Rectal smooth muscle tissue (tissue), 1 donor: ENCODE data around the gene ARHGAP22.

ENCODE experiments used
- H3K27ac ChIP-seq: one replicate; pipeline ENCODE4 v1.7.0; 2013; ENCODE audit warnings: low read depth, low read length, inconsistent platforms
- H3K27me3 ChIP-seq: one replicate; pipeline ENCODE4 v1.7.0; 2013; ENCODE audit warnings: low read length; ENCODE audit not compliant: control insufficient read depth, insufficient read depth
- H3K36me3 ChIP-seq: one replicate; pipeline ENCODE4 v1.7.0; 2013; ENCODE audit warnings: low read length; ENCODE audit not compliant: control insufficient read depth, insufficient read depth
- H3K4me1 ChIP-seq: one replicate; pipeline ENCODE4 v1.7.0; 2013; ENCODE audit warnings: low read length; ENCODE audit not compliant: control insufficient read depth, insufficient read depth
- H3K4me3 ChIP-seq: one replicate; pipeline ENCODE4 v1.7.0; 2013; ENCODE audit warnings: low read length
- H3K9ac ChIP-seq: one replicate; pipeline ENCODE4 v1.7.0; 2013; ENCODE audit warnings: low read length

The ARHGAP22 gene

GRCh38 chr10:48626986-48627731 is 22.3 kb upstream of the ARHGAP22 start:
- H3K4me1 ChIP-seq = no peaks in the 10 kb centered on the region
- no peak overlapping the region for H3K27ac ChIP-seq
- H3K4me3 ChIP-seq = no peak overlapping the region
- H3K9ac ChIP-seq = no peak overlapping the region
- H3K36me3 ChIP-seq = no peaks in the 10 kb centered on the region
- no peaks in the 10 kb centered on the region for H3K27me3 ChIP-seq

GRCh38 chr10:48626447-48626846 is 21.6 kb upstream of the ARHGAP22 start:
- H3K4me3 ChIP-seq = no peak overlapping the region
- no peaks in the 10 kb centered on the region for H3K27me3 ChIP-seq
- H3K4me1 ChIP-seq = no peaks in the 10 kb centered on the region
- H3K9ac ChIP-seq = no peak overlapping the region
- H3K36me3 ChIP-seq = no peaks in the 10 kb centered on the region
- H3K27ac ChIP-seq = no peak overlapping the region

GRCh38 chr10:48625826-48626134 is 20.9 kb upstream of the ARHGAP22 start:
- H3K27me3 ChIP-seq = no peaks in the 10 kb centered on the region
- no peak overlapping the region for H3K27ac ChIP-seq
- no peaks in the 10 kb centered on the region for H3K36me3 ChIP-seq
- no peak overlapping the region for H3K4me3 ChIP-seq
- H3K9ac ChIP-seq = no peak overlapping the region
- H3K4me1 ChIP-seq = no peaks in the 10 kb centered on the region

- Histone ChIP-seq H3K4me3 (no peak overlapping the region), H3K9ac (no peak overlapping the region), H3K4me1 (no peaks in the 10 kb centered on the region), H3K36me3 (no peaks in the 10 kb centered on the region), H3K27ac (no peak overlapping the region), H3K27me3 (no peaks in the 10 kb centered on the region)
These were observed 18.8 kb upstream of the ARHGAP22 start for GRCh38 chr10:48623607-48624132.

- Histone ChIP-seq H3K9ac (no peak overlapping the region), H3K4me3 (no peak overlapping the region), H3K27me3 (no peaks in the 10 kb centered on the region), H3K36me3 (no peaks in the 10 kb centered on the region), H3K27ac (no peak overlapping the region), H3K4me1 (no peaks in the 10 kb centered on the region)
These were observed 18.1 kb upstream of the ARHGAP22 start for GRCh38 chr10:48623009-48623408.

GRCh38 chr10:48620719-48621118 is 15.8 kb upstream of the ARHGAP22 start:
- no peaks in the 10 kb centered on the region for H3K4me1 ChIP-seq
- no peak overlapping the region for H3K4me3 ChIP-seq
- no peak overlapping the region for H3K9ac ChIP-seq
- no peak overlapping the region for H3K27ac ChIP-seq
- no peaks in the 10 kb centered on the region for H3K27me3 ChIP-seq
- no peaks in the 10 kb centered on the region for H3K36me3 ChIP-seq

DNA sequence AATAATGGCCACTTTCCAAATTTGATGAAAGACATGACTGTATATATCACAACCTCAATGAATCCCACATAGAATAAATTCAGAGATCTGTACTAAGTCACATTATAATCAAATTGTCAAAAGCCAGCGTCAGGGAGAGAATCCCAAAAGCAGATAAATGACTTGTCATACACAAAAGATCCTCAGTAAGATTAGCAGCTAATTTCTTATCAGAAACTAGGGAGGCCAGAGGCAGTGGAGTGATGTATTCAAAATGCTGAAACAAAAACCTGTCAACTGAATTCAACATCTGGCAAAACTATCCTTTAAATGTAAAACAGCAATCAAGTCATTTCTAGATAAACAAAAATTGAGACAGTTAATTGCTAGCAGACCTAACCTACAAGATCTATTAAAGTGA is 11.6 kb upstream of the ARHGAP22 start:
- no peak overlapping the region for H3K9ac ChIP-seq
- no peak overlapping the region for H3K27ac ChIP-seq
- H3K4me1 ChIP-seq = no peaks in the 10 kb centered on the region
- no peak overlapping the region for H3K4me3 ChIP-seq
- no peaks in the 10 kb centered on the region for H3K27me3 ChIP-seq
- no peaks in the 10 kb centered on the region for H3K36me3 ChIP-seq

- Histone ChIP-seq H3K36me3 (no peaks in the 10 kb centered on the region), H3K9ac (no peak overlapping the region), H3K27ac (no peak overlapping the region), H3K4me1 (no peaks in the 10 kb centered on the region), H3K27me3 (no peaks in the 10 kb centered on the region), H3K4me3 (no peak overlapping the region)
These were observed 9.9 kb upstream of the ARHGAP22 start for GRCh38 chr10:48614481-48615390.

GRCh38 chr10:48613016-48613415 is 8.1 kb upstream of the ARHGAP22 start:
- Histone ChIP-seq H3K4me3 (no peak overlapping the region), H3K4me1 (no peaks in the 10 kb centered on the region), H3K36me3 (no peaks in the 10 kb centered on the region), H3K9ac (no peak overlapping the region), H3K27me3 (no peaks in the 10 kb centered on the region), H3K27ac (no peak overlapping the region)

- H3K4me3 ChIP-seq = no peak overlapping the region
- no peak overlapping the region for H3K27ac ChIP-seq
- no peaks in the 10 kb centered on the region for H3K4me1 ChIP-seq
- no peaks in the 10 kb centered on the region for H3K27me3 ChIP-seq
- H3K36me3 ChIP-seq = no peaks in the 10 kb centered on the region
- no peak overlapping the region for H3K9ac ChIP-seq
These were observed 7.5 kb upstream of the ARHGAP22 start for GRCh38 chr10:48612236-48612943.

- H3K9ac ChIP-seq = no peak overlapping the region
- no peak overlapping the region for H3K27ac ChIP-seq
- H3K36me3 ChIP-seq = no peaks in the 10 kb centered on the region
- H3K27me3 ChIP-seq = no peaks in the 10 kb centered on the region
- no peaks in the 10 kb centered on the region for H3K4me1 ChIP-seq
- H3K4me3 ChIP-seq = no peak overlapping the region
These were observed 6.3 kb upstream of the ARHGAP22 start for GRCh38 chr10:48611133-48611532.

GRCh38 chr10:48610585-48611093 is 5.8 kb upstream of the ARHGAP22 start:
- Histone ChIP-seq H3K36me3 (no peaks in the 10 kb centered on the region), H3K4me1 (no peaks in the 10 kb centered on the region), H3K4me3 (no peak overlapping the region), H3K9ac (no peak overlapping the region), H3K27me3 (no peaks in the 10 kb centered on the region), H3K27ac (no peak overlapping the region)
